Stimulated activated CD8-positive, alpha-beta memory T cell treated with anti-CD3 and anti-CD28 coated beads, Interleukin-15, amount 100 ng/mL, for 24 hours (primary cell): ENCODE measurements around the gene RSAD1.

Experiments
- DNase-seq: peaks from one replicate; pipeline ENCODE4 v3.0.0-alpha.2; 2020; ENCODE audit warnings: low read depth

RSAD1 gene

DNA sequence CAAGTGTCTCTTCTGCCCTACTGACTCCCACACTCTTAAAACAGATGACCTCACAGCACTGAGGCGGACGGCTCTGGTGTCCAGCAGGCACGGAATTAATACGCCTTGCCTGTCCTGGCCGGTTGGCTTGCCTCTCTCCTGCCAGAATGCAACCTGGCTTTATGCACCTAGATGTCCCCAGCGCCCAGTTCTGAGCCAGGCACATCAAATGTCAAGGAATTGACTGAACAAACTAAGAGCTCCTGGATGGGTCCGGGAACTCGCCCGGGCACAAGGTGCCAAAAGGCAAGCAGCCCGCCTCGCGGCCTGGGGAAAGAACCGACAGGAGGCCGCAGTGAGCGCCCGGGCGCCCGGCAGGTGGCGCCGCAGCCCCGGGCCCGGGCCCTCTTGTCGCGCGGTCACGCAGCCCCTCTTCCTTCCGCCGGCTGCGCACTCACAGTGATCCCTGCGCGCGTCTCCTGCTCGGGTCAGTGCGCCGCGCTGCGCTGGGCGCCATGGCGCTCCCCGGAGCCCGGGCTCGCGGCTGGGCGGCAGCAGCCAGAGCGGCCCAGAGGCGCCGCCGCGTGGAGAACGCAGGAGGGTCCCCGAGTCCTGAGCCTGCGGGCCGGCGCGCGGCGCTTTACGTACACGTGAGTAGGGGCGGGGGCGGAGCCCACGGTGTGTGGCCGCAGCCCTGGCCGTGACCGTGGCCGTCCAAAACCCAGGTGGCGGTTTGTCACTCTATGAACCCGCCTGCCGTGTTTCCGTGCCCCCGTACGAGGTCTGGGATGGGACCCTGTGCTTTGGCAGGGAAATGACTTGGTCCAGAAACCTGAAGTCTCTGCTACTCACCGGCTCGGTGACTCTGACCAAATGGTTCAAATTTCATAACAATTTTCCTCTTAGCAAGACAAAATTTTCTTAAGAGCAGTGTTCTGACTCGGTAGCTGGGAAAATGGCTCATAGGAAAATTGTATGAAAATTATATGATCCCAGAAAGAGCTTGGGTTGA, at the start of gene RSAD1:
TSS of gene RSAD1 (plus strand) at position 470 of the 991 bp plus-strand sequence. CDS start at position 495, 25 bp downstream.
- peak; percentile 71 for DNase-seq

DNA sequence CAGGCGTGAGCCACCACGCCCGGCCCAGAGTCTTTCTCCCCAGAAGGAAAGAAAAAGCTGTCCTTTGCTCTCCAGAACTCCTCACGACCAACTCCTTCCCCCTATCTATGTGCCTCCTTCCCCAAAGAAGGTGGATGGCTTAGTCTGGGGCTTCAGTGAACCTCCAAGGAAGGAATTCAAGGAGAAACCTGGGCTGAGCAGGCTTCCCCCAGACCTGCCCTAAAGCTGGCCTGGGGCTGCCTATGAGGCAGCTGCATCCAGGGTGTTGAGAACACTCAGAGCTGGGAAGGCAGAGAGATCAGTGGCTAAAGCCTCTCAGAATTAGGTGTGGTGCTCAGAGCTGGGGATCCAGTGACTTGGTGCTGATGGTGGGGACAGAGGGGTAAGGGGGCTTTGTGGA, 48.9 kb upstream of the RSAD1 start:
- DNase-seq, result no peak

DNA sequence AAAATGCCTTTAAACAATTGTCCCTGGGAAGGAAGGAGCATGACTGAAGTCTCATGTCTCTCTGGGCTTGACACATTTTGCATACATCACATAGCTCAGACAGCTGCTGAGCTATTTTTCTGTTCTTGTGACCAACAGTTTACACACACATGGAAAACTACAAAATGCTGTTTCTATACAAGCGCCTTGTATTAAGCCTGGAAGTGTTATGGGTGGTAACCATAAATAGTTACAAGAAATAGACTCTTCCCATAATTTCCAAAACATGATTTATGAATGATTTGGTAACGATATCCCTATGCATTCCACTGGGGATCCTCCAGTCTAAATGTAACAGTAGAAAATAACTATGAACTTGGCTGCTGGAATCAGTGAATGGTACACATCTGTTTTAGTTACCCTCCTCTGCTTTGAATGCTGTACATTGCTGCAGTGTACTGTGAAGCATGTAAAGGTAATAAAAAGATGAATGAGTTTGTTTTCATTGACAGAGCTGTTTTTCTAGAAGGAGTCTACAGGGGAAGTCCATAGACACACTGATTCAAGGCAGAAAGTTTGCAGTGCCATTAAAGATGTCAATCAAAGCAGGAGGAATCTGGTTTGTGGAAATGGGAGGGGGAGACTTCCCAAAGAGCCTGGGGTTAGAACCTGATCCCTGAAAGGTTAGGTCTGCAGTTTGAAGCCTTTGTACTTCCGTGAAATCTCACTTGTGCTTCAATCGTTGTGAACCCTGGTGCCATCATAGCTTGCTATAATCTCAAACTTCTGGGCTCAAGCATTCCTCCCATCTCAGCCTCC, 47.6 kb upstream of the RSAD1 start:
- DNase-seq, result no peak

DNA sequence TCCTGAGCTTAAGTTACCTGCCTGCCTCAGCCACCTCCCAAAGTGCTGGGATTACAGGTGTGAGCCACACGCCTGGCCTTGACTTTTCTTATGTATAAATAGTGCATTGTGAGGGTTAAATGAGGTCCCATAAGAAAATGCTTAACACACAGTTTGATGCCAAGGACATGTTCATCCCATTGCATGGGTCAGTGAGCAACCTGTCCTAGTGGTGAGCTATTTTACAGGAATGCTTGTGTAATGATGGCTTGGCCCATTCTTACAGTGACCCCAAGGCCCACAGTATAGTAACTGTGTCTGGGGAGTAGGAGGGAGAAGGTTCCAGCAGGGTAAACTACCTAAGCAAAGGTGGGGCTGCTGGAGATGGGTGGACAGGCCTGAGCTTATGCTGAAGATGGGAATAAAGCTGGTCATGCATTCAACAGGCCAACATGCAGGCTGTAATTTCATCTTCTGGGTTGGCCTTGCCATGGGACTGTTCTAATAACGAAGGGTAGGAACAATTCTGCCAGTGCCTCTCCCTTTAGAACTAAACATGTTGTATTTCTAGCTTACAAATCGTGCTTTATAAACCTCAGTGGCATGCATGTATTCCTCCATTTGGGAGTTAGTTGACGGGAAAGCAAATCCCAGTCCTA, 46.4 kb upstream of the RSAD1 start:
- no peak for DNase-seq

DNA sequence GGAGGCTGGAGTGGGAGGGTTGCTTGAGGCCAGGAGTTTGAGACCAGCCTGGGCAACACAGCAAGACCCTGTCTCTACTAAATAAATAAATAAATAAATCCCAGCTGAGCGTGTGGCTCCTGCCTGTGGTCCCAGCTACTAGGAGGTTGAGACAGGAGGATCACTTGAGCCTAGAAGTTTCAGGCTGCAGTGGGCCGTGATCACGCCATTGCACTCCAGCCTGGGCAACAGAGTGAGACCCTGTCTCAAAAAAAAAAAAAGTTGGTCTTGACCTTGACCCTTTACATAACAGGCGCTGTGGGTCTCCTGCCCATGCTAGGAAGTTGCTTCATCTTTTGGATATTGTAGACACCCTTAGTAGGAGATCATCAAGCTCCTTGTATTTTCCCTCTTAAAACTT, 41.3 kb upstream of the RSAD1 start:
- no peak for DNase-seq

DNA sequence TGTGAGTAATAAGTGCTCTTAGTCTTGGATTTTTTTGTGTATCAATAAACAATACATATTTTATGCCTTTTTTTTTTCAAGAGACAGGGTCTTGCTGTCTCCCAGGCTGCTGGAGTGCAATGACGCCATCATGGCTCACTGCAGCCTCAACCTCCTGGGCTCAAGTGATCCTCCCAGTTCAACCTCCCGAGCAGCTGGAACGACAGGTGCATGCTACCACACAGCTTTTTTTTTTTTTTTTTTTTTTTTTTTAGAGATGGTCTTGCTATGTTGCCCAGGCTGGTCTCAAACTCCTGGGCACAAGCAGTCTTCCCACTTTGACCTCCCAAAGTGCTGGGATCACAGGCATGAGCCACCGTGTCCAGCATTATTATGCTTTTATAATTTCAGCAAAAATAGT, 39.7 kb upstream of the RSAD1 start:
- no peak for DNase-seq

DNA sequence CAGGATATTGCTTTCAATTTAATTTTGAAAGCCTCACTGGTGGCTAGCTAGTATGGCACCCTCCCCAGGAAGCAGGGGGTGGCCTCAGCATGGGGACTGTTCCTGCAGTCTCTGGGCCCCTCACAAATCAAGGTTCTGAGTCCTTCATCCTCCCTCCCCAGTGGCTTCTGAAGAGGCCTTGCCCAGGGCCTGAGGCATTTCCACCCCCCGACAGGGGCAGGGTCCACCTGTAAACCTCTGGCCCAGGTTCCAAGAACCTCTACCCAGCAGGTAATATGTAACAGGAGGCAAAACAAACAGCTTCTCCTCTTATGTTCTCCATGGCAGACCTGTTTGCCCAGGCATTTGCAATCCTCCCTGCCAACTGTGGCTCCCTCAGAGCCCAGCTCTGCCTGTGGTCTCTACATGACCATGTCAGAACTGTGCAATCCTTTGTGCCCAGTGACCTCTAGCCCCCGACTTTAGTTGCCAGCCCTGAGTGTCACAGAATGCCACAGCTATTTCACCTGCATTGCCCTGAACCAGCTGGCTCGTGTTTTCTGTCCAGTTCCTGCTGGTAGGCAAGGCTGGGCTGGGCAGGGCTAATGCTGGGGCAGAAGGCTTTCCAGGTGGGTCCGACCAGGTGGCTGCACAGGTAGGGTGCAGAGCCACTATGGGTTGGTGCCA, 38.4 kb upstream of the RSAD1 start:
- no peak for DNase-seq

DNA sequence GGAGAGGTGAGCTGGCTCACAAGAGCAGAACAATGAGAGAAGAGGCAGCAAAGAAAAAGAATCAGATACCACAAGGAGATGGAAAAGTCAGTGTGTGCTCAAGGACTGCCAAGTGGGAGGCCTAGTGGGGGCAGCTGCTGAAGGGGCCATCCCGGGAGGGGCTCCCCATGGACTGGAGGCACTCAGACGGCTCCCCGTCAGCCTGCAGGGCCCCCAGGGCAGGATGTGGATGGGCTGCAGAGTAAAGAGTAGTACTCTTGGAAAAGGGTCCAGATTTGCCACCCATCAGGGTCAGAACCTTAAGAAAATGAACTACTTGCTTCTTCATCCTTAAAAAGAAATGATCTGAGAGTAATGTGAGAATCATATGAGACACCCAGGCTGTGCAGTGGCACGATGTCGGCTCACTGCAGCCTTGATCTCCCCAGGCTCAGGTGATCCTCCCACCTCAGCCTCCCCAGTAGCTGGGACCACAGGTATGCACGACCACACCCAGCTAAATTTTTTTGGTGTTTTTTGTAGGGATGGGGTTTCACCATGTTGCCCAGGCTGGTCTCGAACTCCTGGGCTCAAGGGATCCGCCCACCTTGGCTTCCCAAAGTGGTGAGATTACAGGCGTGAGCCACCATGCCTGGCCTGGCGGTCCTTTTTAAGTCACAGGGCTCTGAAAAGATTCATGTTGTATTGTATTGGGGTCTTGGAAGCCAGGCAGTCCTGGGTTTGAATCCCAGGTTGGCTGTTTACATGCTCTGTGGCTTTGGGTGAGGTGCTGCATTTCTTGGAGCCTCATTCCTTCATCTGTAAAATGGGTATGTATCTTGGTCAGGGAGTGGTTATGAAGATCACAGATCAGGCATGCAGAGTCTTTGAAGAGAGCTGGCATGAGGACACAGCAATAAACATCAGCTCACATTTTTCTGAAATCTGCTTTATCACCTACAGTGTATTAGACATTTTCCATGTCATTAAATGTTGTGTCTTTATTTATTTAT, 37.5 kb upstream of the RSAD1 start:
- no peak for DNase-seq

DNA sequence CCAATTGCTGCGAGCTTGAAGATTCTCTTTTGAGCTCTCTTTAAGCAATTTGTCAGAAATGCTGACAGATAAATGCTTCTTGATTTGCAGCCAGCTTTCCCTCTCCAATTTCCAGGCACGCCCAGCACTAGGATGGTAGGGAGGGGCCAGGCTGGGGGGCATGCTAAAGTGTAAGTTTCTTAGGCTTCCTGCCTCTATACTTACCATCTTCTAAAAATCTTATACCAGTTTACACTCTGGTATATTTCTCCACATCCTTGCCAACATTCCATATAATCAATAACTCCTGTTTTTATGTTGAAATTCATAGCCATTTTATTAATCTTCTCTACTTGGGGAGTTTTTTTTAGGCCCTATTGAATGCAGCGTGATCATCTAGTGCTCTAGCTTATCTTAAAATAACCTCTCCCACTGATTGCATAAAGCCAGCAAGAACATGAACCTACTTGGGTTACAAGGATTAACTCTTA, 35.1 kb upstream of the RSAD1 start:
- no peak for DNase-seq

DNA sequence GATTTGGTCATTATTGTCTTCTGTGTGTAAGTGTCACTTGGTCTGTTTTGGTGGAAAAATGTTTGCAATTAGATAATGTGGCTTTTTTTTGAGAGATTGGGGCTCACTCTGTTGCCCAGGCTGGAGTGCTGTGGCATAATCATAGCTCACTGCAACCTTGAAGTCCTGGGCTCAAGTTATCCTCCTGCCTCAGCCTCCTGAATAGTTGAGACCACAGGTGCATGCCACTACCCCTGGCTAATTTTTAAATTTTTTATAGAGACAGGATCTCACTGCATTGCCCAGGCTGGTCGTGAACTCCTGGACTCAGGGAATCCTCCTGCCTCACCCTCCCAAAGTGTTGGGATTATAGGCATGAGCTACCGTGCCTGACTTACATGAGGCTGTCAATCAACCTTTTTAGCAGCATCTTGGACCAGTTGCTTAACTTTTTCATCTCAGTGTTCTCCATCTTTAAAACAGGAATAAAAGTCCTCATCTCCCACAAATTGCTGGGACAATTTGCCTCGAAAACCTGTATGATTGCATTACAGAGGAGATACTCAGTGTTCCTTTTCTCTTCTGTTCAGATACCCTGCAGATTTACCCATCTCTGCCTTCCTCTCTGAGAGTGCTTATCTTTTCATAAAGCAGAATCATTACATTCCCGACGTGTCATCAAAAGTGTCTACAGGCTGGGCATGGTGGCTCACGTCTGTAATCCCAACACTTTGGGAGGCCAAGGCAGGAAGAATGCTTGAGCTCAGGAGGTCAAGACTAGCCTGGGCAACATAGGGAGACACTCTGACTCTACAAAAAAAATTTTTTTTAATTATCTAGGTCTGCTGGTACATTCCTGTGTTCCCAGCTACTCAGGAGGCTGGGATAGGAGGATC, 33.6 kb upstream of the RSAD1 start:
- DNase-seq, result no peak

DNA sequence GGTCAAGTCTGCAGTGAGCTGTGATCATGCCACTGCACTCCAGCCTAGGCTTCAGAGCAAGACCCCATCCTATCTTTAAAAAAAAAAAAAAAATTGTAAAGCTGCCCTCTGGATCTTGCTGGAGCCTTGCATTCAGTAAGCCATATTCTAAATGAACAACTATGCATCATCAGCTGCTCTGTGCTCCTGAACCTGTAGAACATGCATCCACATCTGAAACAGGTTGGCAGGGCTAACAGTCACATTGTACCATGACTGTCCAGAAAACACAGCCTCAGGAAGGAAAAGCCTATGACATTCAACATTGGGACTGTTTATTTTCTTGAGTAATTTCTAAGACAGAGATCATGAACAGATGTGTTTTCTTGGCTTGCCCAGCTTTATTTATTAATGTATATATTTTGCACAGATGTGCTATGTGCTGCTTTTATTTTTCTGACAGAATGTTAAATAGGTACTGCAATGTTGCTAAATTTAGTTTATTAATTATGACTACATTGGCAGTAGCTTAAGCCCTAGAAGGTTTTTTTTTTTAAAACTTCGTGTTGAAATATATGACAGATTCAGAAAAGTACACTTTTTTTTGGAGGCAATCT, 32.8 kb upstream of the RSAD1 start:
- no peak for DNase-seq

DNA sequence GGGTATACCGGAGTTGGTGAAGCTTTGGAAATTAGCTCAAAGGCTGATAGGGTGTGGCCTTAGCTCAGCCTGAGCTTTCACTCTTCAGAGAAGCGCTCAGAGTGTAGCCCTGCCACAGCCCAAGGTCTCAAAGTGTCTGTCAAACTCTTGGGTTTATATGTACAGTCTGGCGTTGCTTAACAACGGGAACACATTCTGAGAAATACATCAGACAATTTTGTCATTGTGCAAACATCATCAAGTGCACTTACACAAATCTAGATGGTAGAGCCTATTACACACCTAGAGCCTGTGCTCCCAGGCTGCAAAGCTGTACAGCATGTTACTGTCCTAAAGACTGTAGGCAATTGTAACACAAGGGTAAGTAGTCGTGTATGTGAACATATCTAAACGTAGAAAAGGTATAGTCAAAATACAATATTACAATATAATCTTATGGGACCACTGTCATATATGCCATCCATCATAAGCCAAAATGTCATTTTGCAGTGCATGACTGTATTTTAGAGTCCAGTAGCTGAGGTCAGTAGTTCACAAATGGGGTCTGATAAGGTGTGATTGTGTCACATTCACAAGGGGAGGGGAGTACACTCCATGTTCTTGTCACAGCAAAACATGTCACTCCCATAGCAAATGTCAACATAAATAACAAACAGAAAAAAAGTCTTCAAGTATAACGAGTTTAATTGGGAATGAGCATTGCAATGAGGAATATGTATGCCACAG, 30.6 kb upstream of the RSAD1 start:
- DNase-seq, result no peak

DNA sequence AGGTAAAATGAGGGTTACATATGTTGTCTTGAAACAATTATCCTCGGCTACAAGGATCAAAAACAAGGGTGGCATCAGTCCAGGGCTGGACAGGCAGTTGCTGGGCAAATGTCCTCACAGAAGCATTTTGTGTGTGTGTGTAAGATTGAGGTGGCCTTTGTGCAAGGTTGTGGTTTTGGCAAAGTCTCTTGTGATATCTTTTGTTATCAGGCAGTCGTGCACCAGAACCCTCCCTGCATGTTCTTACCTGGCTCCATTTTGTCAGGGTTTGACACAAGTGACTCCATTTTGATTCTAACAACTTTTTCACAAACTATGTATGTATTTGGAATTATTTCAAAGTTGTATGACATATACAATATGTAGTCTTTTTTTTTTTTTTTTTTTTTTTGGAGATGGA, 30.0 kb upstream of the RSAD1 start:
- no peak for DNase-seq

DNA sequence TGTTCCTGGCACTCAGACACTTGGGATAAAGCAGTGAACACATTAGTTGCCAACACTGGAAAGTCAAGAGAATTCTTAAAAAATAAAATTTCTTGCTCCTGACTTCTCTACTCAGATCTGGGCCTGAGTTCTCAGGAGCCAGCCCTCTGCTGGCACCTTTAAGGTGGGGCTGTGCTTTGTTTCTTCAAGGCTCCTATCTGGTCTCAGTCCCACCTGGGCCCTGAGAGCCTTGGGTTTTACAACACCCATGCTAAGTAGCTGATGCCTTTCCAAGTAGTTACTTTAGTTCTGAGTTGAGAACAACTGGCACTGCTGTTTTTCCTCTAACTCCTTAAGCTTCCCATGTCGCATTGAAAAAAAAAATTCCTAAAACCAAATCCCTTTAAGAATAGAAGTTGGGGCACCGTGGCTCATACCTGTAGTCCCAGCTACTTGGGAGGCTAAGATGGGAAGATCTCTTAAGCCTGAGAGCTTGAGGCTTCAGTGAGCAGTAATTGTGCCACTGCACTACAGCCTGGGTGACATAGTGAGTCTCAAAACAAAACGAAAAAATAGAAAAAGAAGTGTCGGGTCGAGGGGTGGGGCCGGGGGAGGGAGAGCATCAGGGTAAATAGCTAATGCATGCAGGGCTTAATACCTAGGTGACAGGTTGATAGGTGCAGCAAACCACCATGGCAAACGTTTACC, 26.6 kb upstream of the RSAD1 start:
- DNase-seq, result no peak

DNA sequence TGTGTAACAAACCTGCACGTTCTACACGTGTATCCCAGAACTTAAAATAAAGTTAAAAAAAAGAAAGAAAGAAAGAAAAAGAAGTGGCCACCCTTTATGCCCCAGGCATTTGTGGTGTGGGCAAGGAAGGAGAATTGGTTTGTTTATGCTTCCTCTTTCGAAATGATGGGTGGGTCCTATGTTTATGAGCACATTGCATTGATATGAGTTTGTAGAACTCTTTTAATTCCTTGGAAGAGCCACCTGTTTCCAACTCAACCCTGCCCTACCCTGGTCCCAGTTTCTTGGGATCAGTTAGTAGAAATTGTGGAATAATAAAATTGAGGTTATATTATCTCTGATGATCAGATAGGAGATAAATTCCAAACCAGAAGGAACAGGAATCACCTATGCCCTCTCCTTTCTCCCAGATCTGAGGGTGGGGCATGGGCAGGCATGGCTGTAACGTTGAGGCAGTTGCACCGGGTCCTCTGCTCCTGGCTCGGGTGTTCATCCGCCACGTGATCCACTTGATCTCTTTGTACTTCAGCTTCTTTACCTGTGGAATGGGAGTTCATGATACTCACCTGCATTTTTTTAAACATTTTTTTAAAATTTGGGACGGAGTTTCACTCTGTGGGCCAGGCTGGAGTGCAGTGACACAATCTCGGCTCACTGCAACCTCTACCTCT, 25.9 kb upstream of the RSAD1 start:
- no peak for DNase-seq

DNA sequence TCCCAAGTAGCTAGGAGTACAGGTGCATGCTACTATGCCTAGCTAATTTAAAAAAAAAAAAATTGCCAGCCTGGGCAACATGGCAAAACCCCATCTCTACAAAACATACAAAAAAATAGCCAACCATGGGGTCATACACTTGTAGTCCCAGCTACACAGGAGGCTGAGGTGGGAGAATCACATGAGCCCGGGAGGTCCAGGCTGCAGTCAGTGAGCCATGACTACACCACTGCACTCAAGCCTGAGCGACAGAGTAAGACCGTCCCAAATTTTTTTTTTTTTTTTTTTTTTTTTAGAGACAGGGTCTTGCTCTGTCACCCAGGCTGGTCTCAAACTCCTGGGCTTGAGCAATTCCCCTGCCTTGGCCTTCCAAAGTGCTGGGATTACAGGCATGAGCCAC, 24.8 kb upstream of the RSAD1 start:
- no peak for DNase-seq

DNA sequence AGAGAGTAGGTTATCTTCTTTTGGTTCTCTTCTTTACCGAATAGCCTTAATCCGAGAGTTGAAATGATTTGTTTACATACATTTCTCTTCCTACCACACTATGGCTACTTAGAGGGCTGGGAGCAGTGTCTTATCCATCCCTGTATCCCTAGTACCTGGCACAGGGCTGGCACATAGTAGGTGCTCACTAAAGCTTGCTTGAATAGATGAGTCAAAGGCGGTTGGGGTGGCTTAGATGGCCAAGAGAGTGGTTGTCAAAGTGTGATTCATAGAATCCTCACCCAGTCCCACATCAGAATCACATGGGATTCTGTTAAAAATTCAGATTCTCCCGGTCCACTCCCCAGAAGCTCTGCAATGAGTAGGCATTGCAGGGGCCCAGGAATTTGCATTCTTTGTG, 21.0 kb upstream of the RSAD1 start:
- no peak for DNase-seq
